Hepatocyte (in vitro differentiated cells): ENCODE results near the gene FBLN1.

ENCODE experiments used
- CTCF ChIP-seq: fragments of 200-600 bp; sonication (generic); IDR thresholded peaks from 2 replicates; pipeline ENCODE4 v1.5.1; 2016; ENCODE audit warnings: antibody characterized with exemption, mild to moderate bottlenecking; ENCODE audit not compliant: poor library complexity
- EZH2 ChIP-seq: fragments of 200-600 bp; sonication (generic); IDR thresholded peaks from 2 replicates; pipeline ENCODE4 v1.6.1; 2016; ENCODE audit warnings: antibody characterized with exemption, mild to moderate bottlenecking, borderline replicate concordance
- EZH2phosphoT487 ChIP-seq: fragments of 200-600 bp; sonication (generic); IDR thresholded peaks from one replicate; pipeline ENCODE4 v1.6.1; 2018; ENCODE audit warnings: antibody characterized with exemption, mild to moderate bottlenecking, low read depth, moderate library complexity; ENCODE audit not compliant: unreplicated experiment, severe bottlenecking

GRCh38 chr22:45543243-45543642 is 40.6 kb downstream of the FBLN1 start:
- TF ChIP-seq CTCF (no peak), EZH2 (no peak), EZH2phosphoT487 (no peak)
